HCT116 (cell line): ENCODE measurements around the gene ANKIB1. TPM values are rescaled to one million over a fixed set of nuclear protein-coding genes. Genes with fewer than 3 reads are reported as not detected.

Experiments
- ATAC-seq: fragments of 200-7000 bp; cut with Tn5 transposase; 2 replicates; pipeline ENCODE4 v1.9.1; 2020; ENCODE audit warnings: mild to moderate bottlenecking, moderate library complexity
- BruUV-seq: library from RNA; stranded (reverse); fragments of 400-500 nt; replicated peaks from 2 replicates; lab custom pipeline; 2021; lab: Mats Ljungman, UMichigan
- CTCF ChIA-PET: fragments of 300-600 bp; sonication (Branson Sonifier 250); formaldehyde crosslinking; loops from one replicate; lab custom pipeline; 2021; ENCODE audit warnings: antibody characterized with exemption; lab: Charles Lee
- POLR2A ChIA-PET: fragments of 300-600, 350-600 bp; sonication (Branson Sonifier 250); formaldehyde crosslinking; loops from one replicate; lab custom pipeline; 2021; ENCODE audit warnings: antibody characterized with exemption; lab: Charles Lee
- RAD21 ChIA-PET, 2 experiments: fragments of 300-600 bp; sonication (Branson Sonifier 250); formaldehyde crosslinking; loops; one replicate each; lab custom pipeline; 2023; ENCODE audit warnings: low total read pairs in 2 of 2; ENCODE audit not compliant: uncharacterized antibody in 2 of 2, unreplicated experiment in 2 of 2, low non-redundant PET in 1 of 2; lab: Charles Lee
- DNase-seq: peaks from one replicate; pipeline ENCODE4 v3.0.0-alpha.2; 2010; ENCODE audit warnings: low read depth, low spot score
- H2AFZ ChIP-seq: fragments of 200-600 bp; shearing (Covaris generic), sonication (generic); 2 replicates; pipeline ENCODE4 v1.6.1; 2017; ENCODE audit warnings: low read depth, mixed run types, mixed read lengths, antibody characterized with exemption, low read length; ENCODE audit not compliant: poor library complexity, severe bottlenecking
- H3K27ac ChIP-seq: 2 replicates; pipeline ENCODE4 v1.5.1; 2012; ENCODE audit warnings: low read depth, low read length
- H3K27me3 ChIP-seq: fragments of 200-600 bp; sonication (generic); 2 replicates; pipeline ENCODE4 v1.6.1; 2016; ENCODE audit warnings: mixed run types, low read length, mixed read lengths; ENCODE audit not compliant: insufficient read depth
- H3K36me3 ChIP-seq, 2 experiments: fragments of 200-500 bp in 1 of 2; fragments of 200-600 bp in 1 of 2; sonication (Bioruptor generic) in 1 of 2; sonication (generic) in 1 of 2; 2 replicates each; pipeline versions ENCODE4 v1.5.1 to v1.6.1; 2014 to 2016; ENCODE audit warnings: low read length in 2 of 2, inconsistent platforms in 1 of 2, mixed read lengths in 1 of 2, mixed run types in 1 of 2; ENCODE audit not compliant: insufficient read depth in 2 of 2, control insufficient read depth in 1 of 2
- H3K4me1 ChIP-seq, 2 experiments: fragments of 200-600 bp in 1 of 2; sonication (generic) in 1 of 2; 2 replicates each; pipeline versions ENCODE4 v1.5.1 to v1.6.1; 2012 to 2017; ENCODE audit warnings: low read length in 2 of 2, inconsistent platforms in 1 of 2, mild to moderate bottlenecking in 1 of 2, mixed read lengths in 1 of 2, mixed run types in 1 of 2, moderate library complexity in 1 of 2; ENCODE audit not compliant: insufficient read depth in 2 of 2, control insufficient read depth in 1 of 2
- H3K4me2 ChIP-seq: fragments of 200-600 bp; sonication (generic); 2 replicates; pipeline ENCODE4 v1.6.1; 2017; ENCODE audit warnings: mixed run types, low read length, mixed read lengths
- H3K4me3 ChIP-seq, 2 experiments: fragments of 200-600 bp in 1 of 2; sonication (generic) in 1 of 2; replicated peaks in 1 of 2; 2 replicates each; pipeline ENCODE4 v1.5.1; 2011 to 2016; ENCODE audit warnings: low read length in 2 of 2, control low read depth in 1 of 2, low read depth in 1 of 2, mild to moderate bottlenecking in 1 of 2, mixed read lengths in 1 of 2, mixed run types in 1 of 2
- H3K79me2 ChIP-seq: fragments of 200-600 bp; sonication (generic); 2 replicates; pipeline ENCODE4 v1.6.1; 2017; ENCODE audit warnings: mild to moderate bottlenecking, mixed run types, low read length, moderate library complexity, mixed read lengths; ENCODE audit not compliant: insufficient read depth
- H3K9ac ChIP-seq: fragments of 200-600 bp; sonication (generic); 2 replicates; pipeline ENCODE4 v1.6.1; 2016; ENCODE audit warnings: low read length, mixed read lengths
- H3K9me2 ChIP-seq: fragments of 200-600 bp; sonication (generic), shearing (Covaris generic); 2 replicates; pipeline ENCODE4 v1.6.1; 2017; ENCODE audit warnings: mixed run types, mild to moderate bottlenecking, moderate library complexity; ENCODE audit not compliant: insufficient read depth
- H3K9me3 ChIP-seq, 2 experiments: fragments of 200-500 bp in 1 of 2; fragments of 200-600 bp in 1 of 2; sonication (Bioruptor generic) in 1 of 2; sonication (generic) in 1 of 2; 2 replicates each; pipeline ENCODE4 v1.6.1; 2014 to 2017; ENCODE audit warnings: low read length in 2 of 2, mixed read lengths in 2 of 2, inconsistent platforms in 1 of 2, low read depth in 1 of 2, mild to moderate bottlenecking in 1 of 2, mixed run types in 1 of 2, moderate library complexity in 1 of 2; ENCODE audit not compliant: control insufficient read depth in 1 of 2, insufficient read depth in 1 of 2
- H4K20me1 ChIP-seq: fragments of 200-600 bp; sonication (generic), shearing (Covaris generic); 2 replicates; pipeline ENCODE4 v1.6.1; 2017; ENCODE audit warnings: mixed run types, mild to moderate bottlenecking, moderate library complexity; ENCODE audit not compliant: insufficient read depth
- ATF3 ChIP-seq: IDR thresholded peaks from 2 replicates; pipeline ENCODE4 v1.6.1; 2012
- CBX3 ChIP-seq: IDR thresholded peaks from 2 replicates; pipeline ENCODE4 v1.6.1; 2012; ENCODE audit warnings: low read depth
- EGR1 ChIP-seq: IDR thresholded peaks from 2 replicates; pipeline ENCODE4 v1.6.1; 2012; ENCODE audit warnings: low read depth
- EZH2phosphoT487 ChIP-seq: fragments of 200-600 bp; IDR thresholded peaks from 2 replicates; pipeline ENCODE4 v1.6.1; 2018; ENCODE audit warnings: antibody characterized with exemption, borderline replicate concordance
- FOSL1 ChIP-seq: IDR thresholded peaks from 2 replicates; pipeline ENCODE4 v1.6.1; 2012; ENCODE audit warnings: low read depth
- JUND ChIP-seq: IDR thresholded peaks from 2 replicates; pipeline ENCODE4 v1.6.1; 2012
- POLR2AphosphoS5 ChIP-seq: IDR thresholded peaks from 2 replicates; pipeline ENCODE4 v1.6.1; 2011; ENCODE audit warnings: mild to moderate bottlenecking, low read depth, low read length, moderate library complexity
- RAD21 ChIP-seq: IDR thresholded peaks from 2 replicates; pipeline ENCODE4 v1.6.1; 2012; ENCODE audit warnings: low read depth, mild to moderate bottlenecking
- REST ChIP-seq: IDR thresholded peaks from 2 replicates; pipeline ENCODE4 v1.6.1; 2012; ENCODE audit warnings: low read depth
- ZNF274 ChIP-seq: fragments of 200-500 bp; sonication (Bioruptor generic); IDR thresholded peaks from 2 replicates; pipeline ENCODE4 v1.6.1; 2014; ENCODE audit warnings: mild to moderate bottlenecking, low read depth, low read length, inconsistent platforms
- intact Hi-C: fragments of 100-400 bp; cut with micrococcal nuclease; formaldehyde crosslinking; loops from 2 replicates; pipeline ENCODE4 v1.10.0; 2022
- total RNA-seq: library from RNA; stranded (reverse); gene quantifications from one replicate; pipeline ENCODE4 v1.2.1, GENCODE V29; 2021; ENCODE audit not compliant: unreplicated experiment

Gene ANKIB1
- total RNA-seq, 1 experiment from 2014 or later: 41.2 TPM

- no peaks in the 10 kb centered on the region for H3K79me2 ChIP-seq
- no peak overlapping the region for H3K4me2 ChIP-seq
- no peak overlapping the region for H3K9ac ChIP-seq
- TF ChIP-seq FOSL1 (no peak), EGR1 (no peak), POLR2AphosphoS5 (no peak), EZH2phosphoT487 (no peak), RAD21 (no peak), ATF3 (no peak), CBX3 (no peak), ZNF274 (no peak), REST (no peak), JUND (no peak)
- intact Hi-C loops: no loop called here
- no peaks in the 10 kb centered on the region for H3K27me3 ChIP-seq
- no peaks in the 10 kb centered on the region for H3K9me3 ChIP-seq
- CTCF ChIA-PET: no interaction called here
- no peaks in the 10 kb centered on the region for H4K20me1 ChIP-seq
- peaks cover 11 to 12% of the 10 kb centered on the region in 2 experiments; a peak in 3 of 4 replicates for H3K36me3 ChIP-seq
- H3K4me1 ChIP-seq: no peaks in the 10 kb centered on the region
- no peak overlapping the region for H2AFZ ChIP-seq
- no TSS peak for BruUV-seq
- RAD21 ChIA-PET: no interaction called here
- H3K9me2 ChIP-seq: no peaks in the 10 kb centered on the region
- POLR2A ChIA-PET: no interaction called here
- no peak overlapping the region for H3K27ac ChIP-seq
- DNase-seq: no peak
- H3K4me3 ChIP-seq: no peak overlapping the region
- no peak for ATAC-seq
Observed at GRCh38 chr7:92230547-92230946, 15.2 kb upstream of the ANKIB1 start.
